GM18868 (cell line): ENCODE measurements around the gene PHAX.
"Not testable (repeated sequence)": the region's sequence is repeated elsewhere in the genome, so short reads cannot be mapped to it uniquely, and the experiment has no call there.

Experiments used
- ATAC-seq: cut with Tn5 transposase; IDR thresholded peaks from one replicate; pipeline ENCODE4 v1.9.1; 2021; ENCODE audit warnings: mild to moderate bottlenecking, moderate library complexity; ENCODE audit not compliant: unreplicated experiment

The PHAX gene

GRCh38 chr5:126656401-126657007 is 55.8 kb downstream of the PHAX start:
- ATAC-seq: no peak

- ATAC-seq: no peak
These were observed 57.8 kb downstream of the PHAX start for GRCh38 chr5:126658561-126658960.

- ATAC-seq: peak; percentile 78
These were observed 59.2 kb downstream of the PHAX start for GRCh38 chr5:126659805-126660482.

- no peak for ATAC-seq
These were observed 63.8 kb downstream of the PHAX start for GRCh38 chr5:126664586-126664985.

GRCh38 chr5:126670109-126670508 is 69.4 kb downstream of the PHAX start:
- not testable (repeated sequence) for ATAC-seq

GRCh38 chr5:126671681-126672080 is 70.9 kb downstream of the PHAX start:
- ATAC-seq: not testable (repeated sequence)

- no peak for ATAC-seq
These were observed 72.7 kb downstream of the PHAX start for GRCh38 chr5:126673477-126673876.

GRCh38 chr5:126674145-126674544 is 73.4 kb downstream of the PHAX start:
- no peak for ATAC-seq

GRCh38 chr5:126675338-126675737 is 74.6 kb downstream of the PHAX start:
- ATAC-seq: no peak

GRCh38 chr5:126676195-126676624 is 75.5 kb downstream of the PHAX start:
- ATAC-seq: peak; percentile 66
